ENCODE data around the gene RNF4. TPM values are rescaled to one million over a fixed set of nuclear protein-coding genes. Genes with fewer than 3 reads are reported as not detected.
A peak's percentile ranks its signal among the peaks of the same experiment; 100 is the strongest.

The RNF4 gene
- total RNA-seq, 1 experiment from 2014 or later, result 92.0 TPM

- Mint-ChIP-seq H3K4me1 (peaks cover 9 to 10% of the 10 kb centered on the region in 2 experiments), H3K36me3 (ENCODE audit: insufficient read depth in 1 of 3, low read depth in 3 of 3) (peaks cover 5 to 9% (median 6%) of the 10 kb centered on the region in 3 experiments), H3K4me3 (peak within 1 kb of the TSS; percentile 93 to 96), H3K9me3 (no peaks in the 10 kb centered on the region), H3K27ac (peak within 1 kb of the TSS; percentile 96 to 98 (median 98); a peak in 6 of 7 replicates), H3K27me3 (ENCODE audit: low read depth) (no peaks in the 10 kb centered on the region)
- no peak for TF ChIP-seq CTCF (conservative IDR thresholded peaks at IDR 0.05)
- no peak within 1 kb of the TSS for H4K91ac ChIP-seq (ENCODE audit: insufficient read length, low read depth, low read length)
- H2AFZ ChIP-seq (ENCODE audit: low read length), result no peak within 1 kb of the TSS
- H4K8ac ChIP-seq (replicated peaks; ENCODE audit: insufficient read length, low read depth, low read length), result no peak within 1 kb of the TSS
- DNase-seq, result peak; percentile 100
- no peak within 1 kb of the TSS for H3K27ac ChIP-seq (ENCODE audit: insufficient read length, low read depth, low read length)
- H4K20me1 ChIP-seq (ENCODE audit: control insufficient read depth, insufficient read depth, insufficient read length), result no peaks in the 10 kb centered on the region
- no peaks in the 10 kb centered on the region for H3K79me1 ChIP-seq (ENCODE audit: insufficient read depth, low read depth, low read length, poor library complexity, severe bottlenecking)
- no peak within 1 kb of the TSS for H3K23ac ChIP-seq (ENCODE audit: insufficient read length, low read depth, low read length)
- peak within 1 kb of the TSS; percentile 63 for H3K18ac ChIP-seq (ENCODE audit: insufficient read length, low read depth, low read length)
- H4K5ac ChIP-seq (ENCODE audit: insufficient read length, low read depth, low read length), result no peak within 1 kb of the TSS
- H2AK5ac ChIP-seq (ENCODE audit: insufficient read length, low read length), result no peak within 1 kb of the TSS
- no peaks in the 10 kb centered on the region for H3K9me3 ChIP-seq (ENCODE audit: control insufficient read depth, low read depth, low read length)
- H2BK15ac ChIP-seq (ENCODE audit: low read depth, low read length), result no peak within 1 kb of the TSS
- H3T11ph ChIP-seq (ENCODE audit: low read length), result no peak within 1 kb of the TSS
- no peaks in the 10 kb centered on the region for H3K27me3 ChIP-seq (ENCODE audit: insufficient read depth, low read length)
- peaks cover 19% of the 10 kb centered on the region; the same call in 1 of the 2 replicates for H3K79me2 ChIP-seq (ENCODE audit: insufficient read depth, low read length)
- peak within 1 kb of the TSS; percentile 58 for H3K4me2 ChIP-seq (ENCODE audit: insufficient read depth, insufficient read length, low read length)
- H3K14ac ChIP-seq (ENCODE audit: insufficient read depth, low read length), result peak within 1 kb of the TSS; percentile 41
- no peak within 1 kb of the TSS for H2BK5ac ChIP-seq (ENCODE audit: insufficient read length, low read length)
- H3K56ac ChIP-seq (ENCODE audit: insufficient read length, low read depth, low read length), result no peak within 1 kb of the TSS
- H3K9ac ChIP-seq (ENCODE audit: extremely low read depth, insufficient read length, low read length), result peak within 1 kb of the TSS; percentile 44
- H2BK120ac ChIP-seq (ENCODE audit: low read depth, low read length, poor library complexity, severe bottlenecking), result no peak within 1 kb of the TSS
- H3K4ac ChIP-seq (ENCODE audit: low read depth, low read length), result no peak within 1 kb of the TSS
- no CpG with 5 or more reads among the region's 106 CpGs for WGBS (ENCODE audit: extremely low coverage, insufficient read length, low lambda C conversion rate)
- no peak within 1 kb of the TSS for H2BK12ac ChIP-seq (ENCODE audit: insufficient read length, low read depth, low read length)
- no peak within 1 kb of the TSS for H2BK20ac ChIP-seq (ENCODE audit: low read depth, low read length, poor library complexity, severe bottlenecking)
- peaks cover 4% of the 10 kb centered on the region for H3K23me2 ChIP-seq (ENCODE audit: insufficient read length, low read depth, low read length, poor library complexity, severe bottlenecking)
- H3K4me1 ChIP-seq (ENCODE audit: insufficient read depth, low read length), result peaks cover 3% of the 10 kb centered on the region; the same call in 1 of the 2 replicates
Measured at GRCh38 chr4:2536193-2537010, 67.5 kb downstream of the RNF4 start, which contains the start of gene FAM193A. TSS of gene FAM193A (plus strand) at chr4:2536647. CDS start at chr4:2536916, 269 bp downstream.
